Embryonic facial prominence (tissue), 1 donor: ENCODE measurements around the gene CELSR1.
"Not testable (repeated sequence)": the region's sequence is repeated elsewhere in the genome, so short reads cannot be mapped to it uniquely, and the experiment has no call there.

Source experiments
- DNase-seq: peaks from one replicate; pipeline ENCODE4 v3.0.0-alpha.2; 2016; ENCODE audit errors: extremely low spot score

The CELSR1 gene

DNA sequence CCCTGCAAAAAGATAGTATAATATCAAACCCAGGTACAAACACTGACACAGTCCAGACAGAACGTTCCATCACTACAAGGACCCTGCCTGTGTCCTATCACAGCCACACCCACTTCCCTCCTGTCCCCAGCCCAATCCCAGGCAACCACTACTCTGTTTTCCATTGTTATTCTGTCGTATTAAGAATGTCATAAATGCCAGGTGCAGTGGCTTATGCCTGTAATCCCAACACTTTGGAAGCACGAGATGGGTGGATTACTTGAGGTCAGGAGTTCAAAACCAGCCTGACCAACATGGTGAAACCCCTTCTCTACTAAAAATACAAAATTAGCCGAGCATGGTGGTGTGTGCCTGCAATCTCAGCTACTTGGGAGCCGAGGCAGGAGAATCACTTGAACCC is 112.9 kb downstream of the CELSR1 start:
- DNase-seq: no peak

DNA sequence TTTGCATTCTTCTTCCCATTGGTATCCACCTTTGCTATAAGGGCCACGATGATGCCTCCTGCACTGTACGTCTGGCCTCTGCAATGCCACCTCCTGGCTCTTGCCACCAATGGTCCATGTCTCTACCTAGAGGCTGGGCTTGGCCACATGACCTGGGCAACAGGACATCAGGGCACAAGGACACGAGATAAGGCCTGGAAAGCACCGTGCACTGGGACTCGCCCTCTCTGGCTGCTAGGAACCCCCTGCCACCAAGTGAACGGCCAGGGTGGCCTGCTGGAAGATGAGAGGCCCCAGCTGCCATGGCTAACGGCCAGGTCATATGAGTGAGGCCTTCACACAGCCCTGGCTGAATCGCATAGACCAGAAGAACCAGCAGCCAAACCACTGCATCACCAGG is 114.5 kb downstream of the CELSR1 start:
- no peak for DNase-seq

DNA sequence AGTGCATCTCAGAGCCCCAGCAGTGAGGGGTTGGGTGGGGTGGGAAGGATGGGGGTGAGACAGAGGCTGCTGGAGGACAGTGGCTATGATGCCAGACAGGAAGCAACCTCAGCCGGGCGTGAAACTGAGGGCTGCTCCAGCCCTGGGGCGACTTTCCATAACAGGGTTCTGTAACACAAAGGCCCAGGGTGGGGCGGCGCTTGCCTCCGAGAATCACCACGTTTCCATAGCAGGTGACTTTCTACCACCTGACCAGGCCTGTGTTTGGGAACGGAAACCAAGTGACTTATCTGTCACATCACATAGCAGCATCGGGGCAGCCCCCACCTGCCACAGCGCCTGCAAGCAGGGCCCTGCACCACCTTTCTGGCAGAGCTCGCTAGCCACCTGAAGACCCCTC is 116.2 kb downstream of the CELSR1 start:
- DNase-seq: no peak

DNA sequence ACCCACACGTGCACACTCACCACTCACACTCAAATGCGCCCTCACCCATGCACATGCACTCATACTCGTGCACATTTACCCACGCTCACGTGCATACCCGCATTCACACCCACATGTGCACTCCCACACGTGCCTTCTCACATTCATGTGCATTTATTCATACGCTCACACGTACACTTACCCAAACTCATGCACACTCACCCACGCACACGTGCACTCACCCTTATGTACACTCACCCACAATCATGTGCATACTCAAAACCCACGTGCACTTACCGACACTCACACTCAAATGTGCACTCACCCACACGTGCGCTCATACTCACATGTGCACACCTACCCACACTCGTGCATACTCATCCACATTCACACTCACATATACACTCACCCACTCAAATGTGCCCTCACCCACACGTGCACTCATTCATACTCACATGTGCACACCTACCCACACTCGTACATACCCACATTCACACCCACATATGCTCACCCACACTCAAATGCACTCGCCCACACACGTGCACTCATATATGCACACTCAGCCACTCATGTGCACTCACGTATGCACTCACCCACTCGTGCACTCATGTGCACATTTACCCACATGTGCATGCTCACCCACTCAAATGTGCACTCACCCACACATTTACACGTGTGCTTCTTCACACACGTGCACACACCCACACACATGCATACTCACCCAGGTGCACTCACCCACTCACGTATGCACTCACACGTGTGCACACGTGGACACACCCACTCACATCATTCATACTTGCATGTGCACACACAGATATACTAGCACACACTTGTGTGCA is 117.5 kb downstream of the CELSR1 start:
- DNase-seq: no peak

DNA sequence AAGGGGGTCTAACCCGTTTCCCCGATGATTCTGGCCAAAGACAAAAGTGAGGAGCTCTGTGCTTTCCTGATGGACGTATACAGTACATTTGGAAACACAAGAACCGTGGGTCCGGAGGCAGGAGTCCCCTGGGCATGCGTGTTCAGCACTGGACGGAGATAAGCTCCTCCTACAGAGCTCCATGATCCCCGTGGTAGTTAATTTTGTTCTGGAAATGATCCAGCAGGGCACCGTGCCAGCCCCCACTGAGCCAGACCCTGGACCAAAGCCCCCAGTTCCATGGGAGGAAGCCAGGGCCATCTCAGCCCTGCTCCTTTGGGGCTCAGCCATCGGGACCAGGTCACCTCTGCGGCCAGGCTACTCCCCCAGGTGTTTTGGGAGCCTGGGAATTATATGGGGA is 118.6 kb downstream of the CELSR1 start:
- DNase-seq: no peak

DNA sequence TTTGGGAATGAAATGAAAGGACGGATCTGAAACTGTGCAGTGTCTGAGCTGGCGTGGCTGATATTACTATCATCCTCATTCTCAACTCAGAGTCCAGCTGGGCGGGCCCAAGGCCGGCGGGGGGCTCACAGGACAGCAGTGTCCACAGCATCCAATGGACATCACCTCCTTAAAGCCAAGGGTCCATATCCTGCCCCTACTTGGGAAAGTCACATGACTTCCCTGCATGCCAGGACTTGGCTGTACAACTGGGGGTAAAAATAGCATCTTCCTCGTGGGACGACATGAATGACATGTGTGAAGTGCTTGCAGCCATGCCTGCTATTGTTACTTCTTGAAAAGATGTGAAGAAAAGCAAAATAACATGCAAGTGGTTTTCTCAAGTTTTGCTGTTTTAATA is 119.7 kb downstream of the CELSR1 start:
- DNase-seq: no peak

DNA sequence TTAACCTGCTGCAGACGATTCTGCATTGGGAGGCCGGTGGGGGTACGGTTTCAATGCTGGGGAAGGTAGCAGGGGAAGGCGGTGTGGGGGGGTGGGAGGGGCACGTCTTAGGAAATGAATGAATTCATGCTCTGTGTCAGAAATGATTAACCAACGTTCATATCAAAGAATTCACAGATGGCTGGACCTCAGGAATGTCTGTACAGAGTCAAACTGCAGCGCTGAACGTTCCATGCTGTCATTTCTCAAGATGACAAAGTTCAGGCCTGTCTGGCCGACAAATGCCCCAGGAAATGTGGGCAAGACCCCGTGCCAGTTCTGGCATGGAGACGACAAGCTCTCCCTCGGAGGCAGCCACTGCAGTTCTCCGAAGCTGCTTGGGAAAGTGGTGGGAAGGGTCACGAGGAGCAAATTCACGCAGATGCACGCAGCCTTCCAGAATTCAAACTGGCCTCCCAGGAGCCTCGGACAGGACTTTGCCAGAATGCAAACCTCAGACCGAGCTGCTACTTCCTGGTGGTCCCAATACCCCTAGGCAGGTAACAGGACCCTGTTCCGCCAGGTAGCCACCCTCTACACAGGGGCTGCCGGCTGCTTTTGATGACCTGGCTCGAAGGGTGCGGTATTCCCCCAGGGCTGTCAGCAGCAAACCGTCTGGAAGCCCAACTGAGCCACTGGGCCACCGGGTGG is 120.4 kb downstream of the CELSR1 start:
- DNase-seq: no peak

DNA sequence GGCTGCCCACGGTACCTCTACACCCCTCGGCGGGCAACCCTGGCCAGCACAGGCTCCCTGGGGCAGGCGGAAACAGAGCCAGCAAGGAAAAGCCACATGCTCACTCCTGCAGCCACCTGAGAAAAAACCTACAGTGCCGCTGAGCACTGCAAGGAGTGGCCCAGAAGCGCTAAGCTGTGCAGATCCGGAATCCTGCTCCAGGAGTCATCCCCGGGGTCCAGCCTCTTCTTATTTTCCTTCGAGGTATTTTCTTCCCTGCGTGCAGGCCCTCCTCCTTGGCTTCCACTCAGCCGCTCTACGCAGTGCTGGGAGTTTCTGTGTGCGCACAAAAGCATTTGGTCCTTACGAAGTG is 120.9 kb downstream of the CELSR1 start:
- DNase-seq: no peak

DNA sequence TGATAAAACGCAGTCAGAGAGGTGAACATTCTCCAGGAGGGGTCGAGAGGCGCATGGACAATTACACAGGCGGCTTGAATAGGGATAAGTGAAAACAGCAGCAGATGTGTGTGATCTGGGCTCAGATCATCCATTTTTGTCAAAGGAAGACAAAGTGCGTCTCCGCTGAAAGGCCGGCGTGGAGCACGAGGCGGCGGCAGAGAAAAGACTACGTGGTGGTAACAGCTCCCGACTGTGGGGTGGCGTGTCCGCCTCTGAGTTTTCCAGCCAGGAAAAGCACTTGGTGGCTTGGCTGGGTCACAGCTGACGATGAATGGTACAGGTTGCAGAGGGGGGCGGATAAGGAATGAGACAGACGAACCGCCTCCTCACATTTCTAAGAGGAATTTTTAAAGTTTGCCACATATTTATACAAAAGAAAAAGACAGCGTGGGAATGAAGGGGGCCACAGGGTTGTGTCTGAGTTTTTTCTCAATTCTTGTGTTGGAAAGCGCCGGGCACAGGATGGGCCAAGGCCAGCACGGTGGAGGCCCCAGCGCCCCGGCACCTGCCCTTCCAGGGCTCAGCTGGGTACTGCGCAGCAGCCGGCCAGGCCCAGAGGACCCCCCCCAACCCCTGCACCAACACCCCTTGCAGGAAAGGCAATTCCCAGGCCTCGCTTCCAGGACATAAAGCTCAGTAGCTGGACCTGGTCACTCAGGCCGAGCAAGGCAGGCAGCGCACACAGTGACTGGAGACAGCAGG is 121.5 kb downstream of the CELSR1 start:
- DNase-seq: no peak

DNA sequence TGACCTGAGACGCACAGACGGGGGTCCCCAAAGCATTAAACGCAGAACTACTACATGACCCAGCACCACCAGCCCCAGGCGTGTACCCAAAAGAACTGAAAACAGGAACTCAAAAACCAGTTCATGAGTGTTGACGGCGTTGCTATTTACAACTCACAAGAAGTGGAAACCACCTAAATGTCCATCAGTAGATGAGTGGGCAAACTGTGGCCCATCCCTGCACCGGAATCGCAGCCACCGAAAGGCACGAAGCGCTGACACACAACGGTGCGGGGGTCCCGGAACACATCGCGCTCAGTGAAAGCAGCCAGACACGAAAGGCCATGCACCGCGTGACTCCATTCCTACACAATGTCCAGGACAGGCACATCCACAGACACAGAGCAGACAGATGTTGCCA is 122.7 kb downstream of the CELSR1 start:
- no peak for DNase-seq

DNA sequence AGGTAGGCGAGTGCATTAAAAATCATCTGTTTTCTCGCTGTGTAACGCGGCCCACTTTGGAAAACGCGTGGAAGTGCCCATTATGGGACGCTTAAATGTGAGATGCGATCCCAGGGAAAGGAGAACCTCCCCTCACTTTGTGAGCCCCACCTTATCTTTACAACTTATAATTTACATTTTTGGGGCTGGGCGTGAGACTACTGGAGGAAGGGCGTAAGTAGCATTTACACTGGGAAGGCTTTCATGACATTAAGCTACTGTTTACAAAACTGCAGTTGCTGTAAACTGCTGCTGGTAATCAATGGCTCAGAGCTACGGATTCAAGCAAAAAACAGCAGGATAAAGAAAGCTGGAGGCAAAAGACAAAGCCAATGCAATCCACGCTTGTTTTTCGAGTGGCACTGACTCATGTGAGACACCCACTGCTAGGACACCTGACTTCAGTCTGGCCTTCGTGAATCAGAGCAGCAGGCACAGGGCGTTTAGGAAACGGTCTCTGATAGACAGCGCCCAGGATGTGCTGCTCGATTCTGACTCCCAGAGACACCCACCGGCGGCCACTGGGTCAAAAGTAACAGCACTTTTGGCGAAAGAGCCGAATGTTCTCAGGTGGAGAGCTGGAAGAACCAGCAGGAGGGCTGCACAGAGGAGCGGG is 123.6 kb downstream of the CELSR1 start:
- DNase-seq: no peak

DNA sequence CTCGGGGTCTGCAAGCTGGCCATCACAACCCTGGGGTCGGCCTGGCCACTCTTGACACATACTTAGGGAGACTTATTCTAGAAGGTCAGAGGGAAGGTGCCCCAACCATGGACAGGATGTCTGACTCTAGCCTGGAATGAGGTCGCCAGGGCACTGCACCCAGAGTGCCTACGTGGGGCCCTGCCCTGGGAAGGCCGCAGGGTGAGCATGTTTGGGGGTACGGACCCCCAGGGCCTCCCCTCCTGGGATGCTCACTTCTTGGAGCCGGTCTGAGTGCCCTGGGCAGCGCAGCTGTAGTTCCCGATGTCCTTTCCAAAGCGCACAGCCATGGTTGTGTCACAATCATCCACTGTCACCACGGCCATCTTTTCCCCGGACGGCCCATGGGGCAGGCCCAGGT is 126.1 kb downstream of the CELSR1 start:
- DNase-seq: no peak

DNA sequence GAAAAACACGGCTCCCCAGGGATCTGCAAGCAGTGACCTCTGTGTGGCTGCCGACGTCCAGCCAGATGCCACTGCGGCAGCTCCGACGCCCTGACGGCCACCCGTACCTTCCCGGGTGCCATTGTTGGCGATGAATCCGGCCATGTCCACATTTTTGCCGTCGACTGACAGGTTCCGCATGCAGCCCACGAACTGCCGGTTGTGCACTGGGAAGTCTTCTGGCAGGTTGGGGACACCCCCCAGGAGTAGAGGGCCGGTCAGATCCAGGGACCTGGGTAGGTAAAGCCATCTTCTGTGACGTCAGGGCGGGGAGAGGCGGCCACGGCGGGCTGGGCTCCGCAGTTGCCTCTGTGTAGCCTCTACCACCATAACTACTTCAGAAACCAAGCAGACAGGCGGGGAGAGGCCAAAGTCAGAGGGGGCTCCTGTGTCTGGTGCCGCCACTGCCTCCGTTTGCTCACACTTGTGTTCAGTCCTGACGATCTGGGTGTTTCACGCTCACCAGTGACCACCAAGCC is 127.1 kb downstream of the CELSR1 start:
- DNase-seq: no peak

DNA sequence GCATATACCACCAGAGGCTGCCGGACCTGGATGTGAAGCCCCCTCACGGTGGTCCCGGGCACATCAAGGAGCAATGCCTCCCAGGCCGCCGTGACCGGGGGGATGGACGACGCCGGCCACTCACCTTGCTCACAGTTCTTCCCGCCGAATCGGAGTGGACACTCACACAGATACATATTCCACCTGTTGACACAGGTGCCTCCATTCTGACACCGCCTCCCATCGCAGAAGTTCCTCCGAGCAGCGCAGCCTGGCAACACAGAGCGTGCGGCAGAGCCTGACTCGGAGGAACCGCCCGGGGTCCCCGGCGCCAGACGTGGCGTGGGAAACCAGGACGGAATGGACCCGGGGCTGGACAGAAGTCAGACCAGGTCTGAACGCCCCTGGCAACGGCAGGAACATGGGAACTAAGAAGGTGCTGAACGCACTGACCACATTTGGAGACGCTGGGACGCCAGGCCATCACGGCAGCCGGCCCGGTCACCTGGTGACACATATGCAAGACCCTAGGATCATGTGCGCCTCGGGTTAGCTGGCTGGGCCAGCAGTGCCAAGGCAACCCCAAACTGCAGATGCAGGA is 127.7 kb downstream of the CELSR1 start:
- no peak for DNase-seq

DNA sequence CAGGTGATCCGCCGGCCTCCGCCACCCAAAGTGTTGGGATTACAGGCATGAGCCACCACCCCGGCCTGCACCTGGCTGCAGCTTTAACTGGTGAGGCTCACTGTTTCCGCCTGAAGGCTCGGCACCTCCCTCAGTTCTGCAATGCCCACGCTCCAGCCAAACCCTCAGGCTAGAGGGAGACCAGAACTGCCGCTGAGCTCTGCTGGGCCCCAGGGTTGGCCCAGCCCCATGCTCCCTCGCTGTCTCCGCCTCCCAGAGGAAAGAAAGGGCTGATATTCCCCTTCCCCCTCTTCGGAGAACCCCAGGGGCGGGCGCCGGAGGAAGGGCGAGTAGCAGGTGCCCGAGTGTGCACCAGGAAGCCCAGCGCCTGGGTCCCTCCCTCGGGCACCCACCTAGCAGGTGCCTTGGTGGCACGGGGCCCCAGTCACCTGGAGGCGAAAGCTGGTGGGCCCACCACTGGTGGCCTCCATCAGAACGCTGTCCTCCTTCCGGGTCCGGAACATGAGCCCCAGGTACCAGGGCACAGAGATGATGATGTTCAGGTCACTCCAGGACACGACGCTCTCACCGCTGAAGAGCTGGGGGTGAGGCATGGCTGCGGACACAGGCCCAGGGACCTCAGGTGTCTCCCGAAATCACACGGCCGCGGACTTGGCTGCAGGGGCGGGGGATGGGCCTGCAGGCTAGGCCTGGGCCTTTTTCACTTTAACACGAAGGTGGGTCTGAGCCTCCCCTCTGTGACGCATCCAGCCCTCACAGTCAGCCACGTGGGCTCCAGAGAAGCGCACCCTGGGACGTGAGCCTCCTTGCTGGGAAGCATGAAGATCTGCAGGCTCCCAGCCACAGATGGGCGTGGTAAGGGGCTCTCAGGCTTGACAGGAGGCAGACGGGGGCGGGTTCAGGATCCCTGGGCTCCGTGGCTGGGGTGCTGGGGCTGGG is 128.6 kb downstream of the CELSR1 start:
- no peak for DNase-seq

DNA sequence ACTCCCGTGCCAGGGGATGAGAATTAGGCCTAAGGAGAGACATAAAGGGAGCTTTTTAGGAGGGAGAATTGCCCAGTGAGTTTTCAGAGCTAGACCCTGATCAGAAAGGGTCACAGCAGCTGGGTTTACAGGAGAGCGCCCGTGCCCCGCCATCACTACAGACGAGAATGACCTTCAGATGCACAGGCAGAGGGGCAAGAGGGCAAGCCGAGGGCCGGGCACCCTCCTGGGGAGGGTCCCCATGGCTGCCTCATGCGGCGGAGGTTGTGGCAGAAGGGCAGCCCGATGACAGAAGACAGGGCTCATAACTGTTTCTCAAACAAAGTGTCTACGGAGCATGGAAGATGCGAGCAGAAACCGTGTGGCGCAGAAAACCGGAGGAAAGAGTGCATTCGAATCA is 129.7 kb downstream of the CELSR1 start:
- no peak for DNase-seq

DNA sequence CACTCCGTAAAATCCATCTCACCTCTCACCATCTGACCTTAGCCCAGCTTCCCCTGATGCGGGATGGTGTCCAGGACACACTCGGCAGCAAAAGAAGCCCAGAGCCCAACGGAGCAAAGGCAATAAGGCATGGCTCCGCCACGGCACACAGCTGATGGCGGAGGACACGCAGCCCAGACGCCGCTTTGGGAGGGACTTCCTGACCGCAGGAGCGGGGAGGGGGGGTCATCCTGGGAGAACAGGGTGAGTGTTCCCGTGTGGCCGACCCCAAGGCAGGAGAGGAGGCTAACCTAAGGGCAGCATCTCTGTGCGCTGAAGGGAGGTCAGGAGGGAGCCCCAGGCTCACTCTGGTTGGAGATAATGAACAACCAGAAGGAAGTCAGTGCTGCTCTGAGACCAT is 130.6 kb downstream of the CELSR1 start:
- no peak for DNase-seq

DNA sequence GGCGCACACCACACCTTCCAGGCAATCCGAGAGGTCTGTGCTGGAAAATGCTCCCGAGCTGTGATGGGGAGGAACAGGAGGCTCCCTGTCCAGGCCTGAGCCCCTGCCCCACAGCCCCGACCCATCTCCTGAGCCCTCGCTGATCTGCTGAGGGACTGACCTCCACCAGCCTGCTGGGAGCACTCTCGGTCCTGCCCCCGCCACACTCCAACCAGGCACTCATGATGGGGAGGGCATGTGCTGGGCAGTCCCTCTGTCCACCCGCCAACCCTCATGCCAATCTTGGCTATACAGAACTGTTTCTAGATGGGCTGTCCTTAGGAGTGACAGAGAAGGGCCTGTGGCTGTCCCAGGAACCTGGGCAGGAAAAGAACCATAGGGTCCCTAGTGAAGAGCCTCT is 131.1 kb downstream of the CELSR1 start:
- no peak for DNase-seq

DNA sequence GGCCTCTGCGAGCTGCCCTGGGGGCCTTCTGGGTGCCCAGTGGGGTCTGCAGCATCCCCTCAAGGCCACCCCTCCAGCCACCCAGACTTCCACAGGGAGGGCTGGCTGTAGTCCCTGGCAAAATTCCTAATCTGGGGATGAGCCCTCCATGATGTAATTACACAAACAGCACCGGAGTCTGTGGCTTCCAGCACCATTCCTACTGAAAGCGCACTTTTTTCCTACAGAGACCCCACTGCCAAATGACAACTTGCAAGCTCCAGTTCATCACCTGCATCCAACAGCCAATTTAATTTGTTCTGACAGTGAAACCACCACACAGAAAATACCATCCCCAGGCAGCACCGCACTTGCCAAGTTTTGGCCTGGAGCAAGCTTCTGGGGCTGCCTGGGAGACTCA is 131.5 kb downstream of the CELSR1 start:
- no peak for DNase-seq

DNA sequence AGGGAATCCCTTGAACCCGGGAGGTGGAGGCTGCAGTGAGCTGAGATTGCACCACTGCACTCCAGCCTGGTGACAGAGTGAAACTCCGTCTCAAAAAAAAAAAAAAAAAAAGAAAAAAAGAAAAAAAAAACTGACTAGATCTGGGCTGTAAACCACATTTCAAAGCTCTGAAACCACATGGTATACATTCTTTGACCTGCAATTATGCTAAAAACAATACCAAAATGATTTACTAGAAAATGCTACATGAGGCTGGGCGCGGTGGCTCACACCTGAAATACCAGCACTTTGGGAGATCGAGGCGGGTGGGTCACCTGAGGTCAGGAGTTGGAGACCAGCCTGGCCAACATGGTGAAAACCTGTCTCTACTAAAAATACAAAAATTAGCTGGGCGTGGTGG is 133.5 kb downstream of the CELSR1 start:
- not testable (repeated sequence) for DNase-seq

DNA sequence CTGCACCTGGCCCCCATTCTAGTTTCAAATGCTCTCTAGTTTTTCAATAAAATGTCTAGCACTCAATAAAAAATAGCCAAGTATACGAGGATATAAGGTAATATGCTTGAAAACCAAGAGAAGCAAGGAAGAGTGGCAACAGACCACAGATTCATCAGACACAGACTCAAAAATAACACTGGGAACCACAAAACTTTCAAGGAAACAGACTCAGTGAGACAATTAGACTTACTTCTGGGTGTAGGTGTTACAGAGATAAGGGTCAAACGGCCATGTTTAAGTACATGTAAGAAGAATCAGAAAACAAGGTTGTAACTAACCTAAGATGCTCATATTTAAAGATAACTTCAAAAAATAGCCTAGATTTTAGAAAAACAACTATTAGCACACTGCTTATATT is 134.9 kb downstream of the CELSR1 start:
- no peak for DNase-seq
